Heart left ventricle (tissue), 16 donors: Measurements from ENCODE around the gene HNRNPDL. TPM values are rescaled to one million over a fixed set of nuclear protein-coding genes. Genes with fewer than 3 reads are reported as not detected.
"Not testable (repeated sequence)": the region's sequence is repeated elsewhere in the genome, so short reads cannot be mapped to it uniquely, and the experiment has no call there.

Source experiments
- ATAC-seq, 4 donors: fragments of 200-7000 bp; cut with Tn5 transposase; one replicate each; pipeline ENCODE4 v1.9.1; 2020 to 2022; ENCODE audit warnings: moderate library complexity in 4 of 4, mild to moderate bottlenecking in 3 of 4, moderate number of reproducible peaks in 1 of 4
- DNase-seq, 5 donors: peaks; one replicate each; pipeline ENCODE4 v3.0.0-alpha.2; 2020
- H3K27ac ChIP-seq, 12 donors: fragments of 200-600 bp; sonication (generic) in 4 of 12; one replicate each; pipeline versions ENCODE4 v1.5.0 to v1.8.0; 2016 to 2022; ENCODE audit warnings: mild to moderate bottlenecking in 2 of 12
- H3K27me3 ChIP-seq, 9 donors: fragments of 200-600 bp; sonication (generic) in 2 of 9; one replicate each; pipeline versions ENCODE4 v1.5.1 to v1.8.0; 2016 to 2022; ENCODE audit warnings: mild to moderate bottlenecking in 3 of 9
- H3K36me3 ChIP-seq, 9 donors: fragments of 200-600 bp; sonication (generic) in 2 of 9; one replicate each; pipeline versions ENCODE4 v1.5.0 to v1.8.0; 2018 to 2022; ENCODE audit warnings: mild to moderate bottlenecking in 2 of 9
- H3K4me1 ChIP-seq, 12 donors: fragments of 200-600 bp; sonication (generic) in 4 of 12; one replicate each; pipeline versions ENCODE4 v1.5.0 to v1.8.0; 2016 to 2022; ENCODE audit warnings: mild to moderate bottlenecking in 3 of 12
- H3K4me3 ChIP-seq, 12 donors: fragments of 200-600 bp; sonication (generic) in 4 of 12; one replicate each; pipeline versions ENCODE4 v1.5.0 to v1.8.0; 2017 to 2022; ENCODE audit warnings: mild to moderate bottlenecking in 9 of 12, moderate library complexity in 4 of 12
- H3K9me3 ChIP-seq, 12 donors: fragments of 200-600 bp; sonication (generic) in 4 of 12; one replicate each; pipeline versions ENCODE4 v1.5.0 to v1.8.0; 2016 to 2022; ENCODE audit warnings: mild to moderate bottlenecking in 1 of 12
- CTCF ChIP-seq, 12 donors: fragments of 200-600 bp; sonication (generic) in 4 of 12; IDR thresholded peaks; one replicate each; pipeline versions ENCODE4 v1.5.0 to v1.8.0; 2018 to 2022; ENCODE audit warnings: antibody characterized with exemption in 12 of 12, mild to moderate bottlenecking in 5 of 12
- POLR2A ChIP-seq, 2 donors: fragments of 450-650 bp; IDR thresholded peaks; one replicate each; pipeline ENCODE4 v1.6.1; 2017; ENCODE audit warnings: antibody characterized with exemption in 2 of 2, mild to moderate bottlenecking in 2 of 2, moderate library complexity in 2 of 2
- WGBS, 4 donors: extraction: QIAGEN DNeasy Blood & Tissue Kit in 2 of 4; methylation state at CpG; one replicate each; pipeline versions ENCODE4 v1.1.5 to v1.1.7; 2013 to 2018; 5-methylcytosine and 5-hydroxymethylcytosine counted together
- intact Hi-C, 10 donors: fragments of 100-400 bp; cut with DNase I; formaldehyde crosslinking; loops; one replicate each; pipeline versions ENCODE4 v1.11.1 to v1.14.2; 2022
- polyA plus RNA-seq, 2 donors: library from polyadenylated mRNA; stranded (reverse); fragments of 200-250 nt; gene quantifications; one replicate each; pipeline ENCODE4 v1.2.3, GENCODE V29; 2013
- total RNA-seq, 9 donors: library from RNA; depleted of rRNA in 2 of 9; stranded (reverse); fragments of >200 nt in 2 of 9; fragmentation: NEBNext Ultra II Directional in 3 of 9; extraction: Animal tissue kit (Norgen Biotek cat#: 25700) in 3 of 9; gene quantifications; one replicate each; pipeline versions ENCODE4 v1.1.0 to v1.2.4, GENCODE V29; 2016 to 2023
- donor health status: ischemic (EF 13 %, LVEDD 7.1; RV severe dilation, severe dysfunction).
- donor health status: healthy with polysubstance abuse.
- donor health status: DM: no; HTN: yes; CAD: no.
- donor health status: DM: no; HTN: no; CAD: no.
- donor health status: ischemic (EF 25% LVEDD 6.9; RV normal size, moderate dysfunction).
- donor health status: ischemic (EF 25% LVEDD 5.7; RV mildly dilated, moderate dysfunction).
- donor health status: healthy.
- donor health status: DM: yes; HTN: yes; CAD: no.
- donor health status: ischemic (EF 35%, LVEDD 5.7; RV mildly dilated, moderate dysfunction).
- donor health status: nonischemic (EF 11% LVEDD 7.7; RV severe dilation, severe dysfunction).
- donor health status: DM: yes; HTN: yes; CAD: no.
- donor health status: PGD.
- donor health status: ischemic (EF 29% LVEDD 5.4; RV normal size, mild dysfunction).
- donor health status: nonischemic (EF 23%, LVEDD 6.1; RV moderate dilation, normal function).

The HNRNPDL gene
- total and polyA plus RNA-seq, 11 donors, result 90.8 to 236 (median 142) TPM

- TF ChIP-seq CTCF (IDR thresholded peaks at IDR 0.05) (no peak), POLR2A (IDR thresholded peaks at IDR 0.05) (no peak)
- ATAC-seq, result peak in 2 of 4 donors; percentile 14 to 57
- WGBS, 4 donors, result 82 to 88% (median 84%) methylated on average over 13 of the region's 13 CpGs
- intact Hi-C loops, result loop anchor here in 4 of 10 donors (5.0 to 10.0 kb wide), 3 partner anchors 40 to 613 kb away; partner anchors contain the start of gene COPS4 (in 2 of the 4)
- H3K36me3 ChIP-seq, result peaks cover 0 to 53% (median 51%) of the 10 kb centered on the region in 9 donors
- H3K4me1 ChIP-seq, result peaks cover 0 to 30% (median 12%) of the 10 kb centered on the region in 12 donors
- no peak for DNase-seq
- H3K27ac ChIP-seq, result no peak overlapping the region
- no peaks in the 10 kb centered on the region for H3K9me3 ChIP-seq
- H3K4me3 ChIP-seq, result no peak overlapping the region
- no peaks in the 10 kb centered on the region for H3K27me3 ChIP-seq
These were observed 8.3 kb downstream of the HNRNPDL start for GRCh38 chr4:82421796-82422560.

- Histone ChIP-seq H3K36me3 (peaks cover 0 to 28% (median 26%) of the 10 kb centered on the region in 9 donors), H3K4me3 (no peak overlapping the region), H3K27ac (no peak overlapping the region), H3K9me3 (no peaks in the 10 kb centered on the region), H3K4me1 (peaks cover 0 to 7% (median 0%) of the 10 kb centered on the region in 12 donors), H3K27me3 (no peaks in the 10 kb centered on the region)
- WGBS, 4 donors, result 78 to 98% (median 83%) methylated on average over 3 of the region's 3 CpGs
- intact Hi-C loops, result no loop called here
- DNase-seq (no peak), ATAC-seq (no peak)
- TF ChIP-seq POLR2A (IDR thresholded peaks at IDR 0.05) (no peak), CTCF (IDR thresholded peaks at IDR 0.05) (no peak)
These were observed 10.8 kb downstream of the HNRNPDL start for GRCh38 chr4:82419451-82419850.

GRCh38 chr4:82415922-82416365 is 14.3 kb downstream of the HNRNPDL start:
- intact Hi-C loops, result no loop called here
- no peaks in the 10 kb centered on the region for H3K4me1 ChIP-seq
- no peaks in the 10 kb centered on the region for H3K27me3 ChIP-seq
- DNase-seq, result no peak
- no peak for ATAC-seq
- no peak overlapping the region for H3K27ac ChIP-seq
- TF ChIP-seq CTCF (IDR thresholded peaks at IDR 0.05) (no peak), POLR2A (IDR thresholded peaks at IDR 0.05) (no peak)
- H3K36me3 ChIP-seq, result no peaks in the 10 kb centered on the region
- H3K9me3 ChIP-seq, result peaks cover 0 to 12% (median 0%) of the 10 kb centered on the region in 12 donors
- 85 to 92% (median 88%) methylated on average over 12 of the region's 12 CpGs for WGBS, 4 donors
- H3K4me3 ChIP-seq, result no peak overlapping the region

- 70 to 87% (median 83%) methylated on average over 11 of the region's 11 CpGs for WGBS, 4 donors
- H3K4me3 ChIP-seq, intact Hi-C loops, H3K36me3 ChIP-seq, H3K27ac ChIP-seq, H3K4me1 ChIP-seq, H3K27me3 ChIP-seq: not testable (repeated sequence)
- H3K9me3 ChIP-seq, result peaks cover 0 to 12% (median 0%) of the 10 kb centered on the region in 12 donors
- peak in 3 of 4 donors; percentile 39 to 89 (median 53) for ATAC-seq
- DNase-seq, result peak in 1 of 5 donors; percentile 33
These were observed 15.2 kb downstream of the HNRNPDL start for GRCh38 chr4:82415061-82415460.
